HepG2 (cell line): ENCODE results near the gene DTWD2. TPM values are rescaled to one million over a fixed set of nuclear protein-coding genes. Genes with fewer than 3 reads are reported as not detected.

Source experiments
- ATF4 ChIP-seq, 2 experiments: fragments of 450-650 bp in 1 of 2; sonication (generic) in 1 of 2; formaldehyde crosslinking; IDR thresholded peaks; 2 replicates each; pipeline versions ENCODE4 v1.5.0 to v1.8.0; 2020 to 2022; ENCODE audit warnings: mild to moderate bottlenecking in 1 of 2, missing genetic modification reagents in 1 of 2
- ATF7-NPFF ChIP-seq: sonication (generic); formaldehyde crosslinking; IDR thresholded peaks from 2 replicates; pipeline ENCODE4 v1.8.1; 2023; ENCODE audit warnings: mild to moderate bottlenecking, low read depth, missing genetic modification reagents, moderate library complexity
- BHLHE40 ChIP-seq: IDR thresholded peaks from 2 replicates; pipeline ENCODE4 v1.6.1; 2011; ENCODE audit warnings: low read length, improper control_type of control experiment
- HHEX ChIP-seq: IDR thresholded peaks from 2 replicates; pipeline ENCODE4 v1.6.1; 2016; ENCODE audit warnings: control low read depth
- HNRNPK ChIP-seq: fragments of 200-400 bp; formaldehyde crosslinking; IDR thresholded peaks from 2 replicates; pipeline ENCODE4 v1.6.1; 2018; ENCODE audit warnings: low read length, low read depth, moderate library complexity, mild to moderate bottlenecking; ENCODE audit not compliant: poor library complexity, severe bottlenecking
- JARID2 ChIP-seq: sonication (generic); formaldehyde crosslinking; IDR thresholded peaks from 2 replicates; pipeline ENCODE4 v1.8.1; 2023; ENCODE audit warnings: missing genetic modification reagents, inconsistent platforms; ENCODE audit not compliant: insufficient replicate concordance
- MIXL1 ChIP-seq: IDR thresholded peaks from 2 replicates; pipeline ENCODE4 v1.6.1; 2016
- SETDB1 ChIP-seq: sonication (generic); formaldehyde crosslinking; IDR thresholded peaks from 2 replicates; pipeline ENCODE4 v1.5.1; 2020; ENCODE audit warnings: missing genetic modification reagents, mild to moderate bottlenecking, borderline replicate concordance
- SNAI1 ChIP-seq: sonication (generic); formaldehyde crosslinking; IDR thresholded peaks from 2 replicates; pipeline ENCODE4 v1.5.0; 2020; ENCODE audit warnings: mild to moderate bottlenecking, missing genetic modification reagents, borderline replicate concordance
- SP4 ChIP-seq: sonication (generic); formaldehyde crosslinking; IDR thresholded peaks from 2 replicates; pipeline ENCODE4 v1.8.1; 2023; ENCODE audit warnings: mild to moderate bottlenecking, missing genetic modification reagents
- UBTF ChIP-seq: sonication (generic); formaldehyde crosslinking; IDR thresholded peaks from 2 replicates; pipeline ENCODE4 v1.4.0; 2020; ENCODE audit warnings: mild to moderate bottlenecking, missing genetic modification reagents
- ZFP36L2 ChIP-seq: sonication (generic); formaldehyde crosslinking; IDR thresholded peaks from 2 replicates; pipeline ENCODE4 v1.4.0; 2020; ENCODE audit warnings: missing genetic modification reagents
- ZNF235 ChIP-seq: sonication (generic); formaldehyde crosslinking; IDR thresholded peaks from 2 replicates; pipeline ENCODE4 v1.8.1; 2023; ENCODE audit warnings: mild to moderate bottlenecking, missing genetic modification reagents, borderline replicate concordance
- ZNF274 ChIP-seq: sonication (generic); formaldehyde crosslinking; IDR thresholded peaks from 2 replicates; pipeline ENCODE4 v1.5.1; 2020; ENCODE audit warnings: mild to moderate bottlenecking, missing genetic modification reagents
- ZNF501 ChIP-seq: sonication (generic); formaldehyde crosslinking; IDR thresholded peaks from 2 replicates; pipeline ENCODE4 v1.5.1; 2020; ENCODE audit warnings: mild to moderate bottlenecking, moderate library complexity, missing genetic modification reagents
- ZNF567 ChIP-seq: sonication (generic); formaldehyde crosslinking; IDR thresholded peaks from 2 replicates; pipeline ENCODE4 v1.8.1; 2023; ENCODE audit warnings: mild to moderate bottlenecking, missing genetic modification reagents, borderline replicate concordance
- ZNF772 ChIP-seq: sonication (generic); formaldehyde crosslinking; IDR thresholded peaks from 2 replicates; pipeline ENCODE4 v1.5.0; 2020; ENCODE audit warnings: mild to moderate bottlenecking, missing genetic modification reagents
- ZNF775 ChIP-seq: sonication (generic); formaldehyde crosslinking; IDR thresholded peaks from 2 replicates; pipeline ENCODE4 v1.4.0; 2020; ENCODE audit warnings: missing genetic modification reagents, mild to moderate bottlenecking, moderate library complexity, borderline replicate concordance
- ZNF878 ChIP-seq: sonication (generic); formaldehyde crosslinking; IDR thresholded peaks from 2 replicates; pipeline ENCODE4 v1.8.1; 2023; ENCODE audit warnings: mild to moderate bottlenecking, missing genetic modification reagents, moderate library complexity
- polyA plus RNA-seq, 8 experiments: library from polyadenylated mRNA; depleted of rRNA in 3 of 8; stranded (reverse) in 7 of 8; unstranded in 1 of 8; fragments of >200 nt; fragmentation: Illumina TruSeq in 4 of 8; extraction: Trizol in 4 of 8; gene quantifications; 2 replicates each; pipeline versions ENCODE4 v1.2.1 to v1.2.3, GENCODE V29; 2011 to 2016; ENCODE audit warnings: low read depth in 4 of 8, missing spikeins in 1 of 8, mixed read lengths in 1 of 8; ENCODE audit not compliant: insufficient read depth in 1 of 8
- total RNA-seq, 5 experiments: library from RNA; depleted of rRNA; stranded (reverse); fragments of >200 nt; fragmentation: Illumina TruSeq; extraction: Trizol; gene quantifications; 2 replicates each; pipeline ENCODE4 v1.2.3, GENCODE V29; 2016; ENCODE audit warnings: low read depth in 1 of 5
- TF ChIP-seq, protein P1 (sequence below): sonication (generic); formaldehyde crosslinking; IDR thresholded peaks from 2 replicates; pipeline ENCODE4 v1.5.0; 2020; ENCODE audit warnings: mild to moderate bottlenecking, missing genetic modification reagents

DTWD2 gene
- total and polyA plus RNA-seq, 2 of the 13 experiments (the other 11 are each of a cell fraction or from before 2014, with no cell fraction given), result 1.6 to 6.0 TPM

DNA sequence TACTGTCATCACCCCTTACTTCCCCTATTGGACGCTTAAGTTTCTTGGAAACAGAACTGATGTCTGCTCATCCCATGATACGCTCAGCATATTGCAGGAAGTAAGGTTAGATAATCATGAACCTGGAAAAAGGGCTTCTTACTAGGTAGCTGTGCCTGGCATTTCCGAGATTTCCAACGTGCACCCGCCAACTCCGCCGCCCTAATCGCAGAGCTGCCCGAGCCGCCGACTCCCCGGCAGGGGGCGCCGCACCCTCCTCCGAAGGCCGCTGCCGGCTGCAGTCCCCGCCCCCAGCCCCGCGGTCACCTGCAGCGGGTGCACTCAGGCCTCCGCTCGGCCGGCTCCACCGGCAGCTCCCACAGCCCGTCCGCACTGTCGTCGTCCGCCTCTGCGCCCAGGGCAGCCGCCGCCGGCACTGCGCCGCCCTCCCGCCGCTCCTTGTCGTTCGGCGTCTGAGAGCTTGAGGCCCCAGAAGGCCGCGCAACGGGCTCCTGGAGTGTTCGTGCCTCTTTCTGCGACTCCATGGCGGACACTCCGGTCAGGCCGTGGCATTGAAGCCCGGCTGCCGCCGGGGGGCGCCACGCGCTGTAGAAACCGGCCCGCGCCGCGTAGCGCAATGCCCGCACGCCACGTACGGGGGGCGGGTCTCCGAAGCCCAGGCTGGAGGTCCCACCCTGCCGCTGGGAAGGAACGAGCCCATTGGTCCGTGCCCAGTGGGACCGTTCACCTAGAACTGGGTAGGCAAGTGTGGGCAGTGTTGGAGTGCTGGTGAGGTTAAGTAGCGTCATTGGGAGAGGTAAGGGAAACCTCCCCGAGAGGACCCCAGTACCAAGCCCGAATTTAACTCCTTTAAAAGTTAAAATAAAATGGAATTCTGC, at the start of gene DTWD2 (continued):
- TF ChIP-seq UBTF (CRISPR knock-in tag), result peak; percentile 77; the same call in 1 of the 2 replicates
- peak; percentile 39; the same call in 1 of the 2 replicates for TF ChIP-seq MIXL1
- peak; percentile 79 for TF ChIP-seq ZNF772 (CRISPR knock-in tag)
- TF ChIP-seq, protein P1, sequence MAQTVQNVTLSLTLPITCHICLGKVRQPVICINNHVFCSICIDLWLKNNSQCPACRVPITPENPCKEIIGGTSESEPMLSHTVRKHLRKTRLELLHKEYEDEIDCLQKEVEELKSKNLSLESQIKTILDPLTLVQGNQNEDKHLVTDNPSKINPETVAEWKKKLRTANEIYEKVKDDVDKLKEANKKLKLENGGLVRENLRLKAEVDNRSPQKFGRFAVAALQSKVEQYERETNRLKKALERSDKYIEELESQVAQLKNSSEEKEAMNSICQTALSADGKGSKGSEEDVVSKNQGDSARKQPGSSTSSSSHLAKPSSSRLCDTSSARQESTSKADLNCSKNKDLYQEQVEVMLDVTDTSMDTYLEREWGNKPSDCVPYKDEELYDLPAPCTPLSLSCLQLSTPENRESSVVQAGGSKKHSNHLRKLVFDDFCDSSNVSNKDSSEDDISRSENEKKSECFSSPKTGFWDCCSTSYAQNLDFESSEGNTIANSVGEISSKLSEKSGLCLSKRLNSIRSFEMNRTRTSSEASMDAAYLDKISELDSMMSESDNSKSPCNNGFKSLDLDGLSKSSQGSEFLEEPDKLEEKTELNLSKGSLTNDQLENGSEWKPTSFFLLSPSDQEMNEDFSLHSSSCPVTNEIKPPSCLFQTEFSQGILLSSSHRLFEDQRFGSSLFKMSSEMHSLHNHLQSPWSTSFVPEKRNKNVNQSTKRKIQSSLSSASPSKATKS, result no peak; the same call in 1 of the 2 replicates
- TF ChIP-seq ATF4 (CRISPR knock-in tag; IDR thresholded peaks at IDR 0.05), result peak in 1 of 2 experiments; percentile 45; a peak in 2 of 4 replicates
- peak; percentile 55 for TF ChIP-seq HNRNPK
- no peak; the same call in 1 of the 2 replicates for TF ChIP-seq ZFP36L2 (CRISPR knock-in tag)
- no peak for TF ChIP-seq JARID2 (CRISPR knock-in tag)
- no peak for TF ChIP-seq ZNF775 (CRISPR knock-in tag)
- TF ChIP-seq SETDB1 (CRISPR knock-in tag), result no peak
- peak; percentile 77; the same call in 1 of the 2 replicates for TF ChIP-seq ZNF274 (CRISPR knock-in tag)
- peak; percentile 80; the same call in 1 of the 2 replicates for TF ChIP-seq SP4 (CRISPR knock-in tag)
- peak; percentile 89 for TF ChIP-seq ZNF235
- TF ChIP-seq ZNF878 (CRISPR knock-in tag), result peak; percentile 83; the same call in 1 of the 2 replicates
- peak; percentile 73; the same call in 1 of the 2 replicates for TF ChIP-seq ZNF567 (CRISPR knock-in tag)
- TF ChIP-seq BHLHE40, result no peak; the same call in 1 of the 2 replicates
- TF ChIP-seq ATF7-NPFF (CRISPR knock-in tag), result peak; percentile 91; the same call in 1 of the 2 replicates
- TF ChIP-seq SNAI1, result no peak
- TF ChIP-seq HHEX, result no peak
- TF ChIP-seq ZNF501 (CRISPR knock-in tag), result peak; percentile 97
